ENCODE measurements around the gene E2F4. TPM values are rescaled to one million over a fixed set of nuclear protein-coding genes. Genes with fewer than 3 reads are reported as not detected.
A peak's percentile ranks its signal among the peaks of the same experiment; 100 is the strongest.

The E2F4 gene
- total and polyA plus RNA-seq, 3 donors from 2014 or later, result 72.5 to 126 (median 110) TPM

DNA sequence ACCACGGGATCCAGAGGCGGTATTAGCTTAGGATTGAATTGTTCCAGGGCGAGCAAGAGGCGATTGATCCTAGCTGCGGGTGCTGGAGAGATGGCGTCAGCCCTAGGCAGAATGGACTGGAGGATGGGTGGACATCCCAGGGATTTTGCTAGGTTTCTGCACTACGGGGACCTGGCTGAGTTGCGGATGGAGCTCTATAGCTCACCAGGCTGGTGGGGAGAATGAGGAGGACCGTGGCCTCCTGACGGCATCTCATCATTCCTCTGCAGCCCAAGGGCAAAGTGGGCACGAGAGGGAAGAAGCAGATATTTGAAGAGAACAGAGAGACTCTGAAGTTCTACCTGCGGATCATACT is 35.6 kb downstream of the E2F4 start:
- Histone ChIP-seq H3K36me3 (ENCODE audit: low read depth, missing control alignments) (no peaks in the 10 kb centered on the region), H3K9me3 (no peaks in the 10 kb centered on the region), H3K4me3 (peak overlapping the region; percentile 93 to 97), H3K27me3 (no peaks in the 10 kb centered on the region), H3K27ac (peak overlapping the region in 1 of 2 donors; percentile 53), H3K4me1 (peaks cover 11% of the 10 kb centered on the region)
- WGBS, 2 donors, result 7 to 15% methylated on average over 12 of the region's 12 CpGs
- TF ChIP-seq POLR2A (IDR thresholded peaks at IDR 0.05) (no peak), CTCF (IDR thresholded peaks at IDR 0.05) (no peak)
- DNase-seq, result no peak
- intact Hi-C loops (cut with DNase I; ENCODE audit: low total_unique reads), result no loop called here

GRCh38 chr16:67228034-67228785 is 36.3 kb downstream of the E2F4 start:
- Histone ChIP-seq H3K9me3 (no peaks in the 10 kb centered on the region), H3K4me1 (peaks cover 11% of the 10 kb centered on the region), H3K27ac (no peak overlapping the region), H3K36me3 (ENCODE audit: low read depth, missing control alignments) (no peaks in the 10 kb centered on the region), H3K27me3 (no peaks in the 10 kb centered on the region), H3K4me3 (no peak overlapping the region)
- no peak for TF ChIP-seq CTCF (IDR thresholded peaks at IDR 0.05)
- TF ChIP-seq POLR2A (IDR thresholded peaks at IDR 0.05), result no peak
- WGBS, 2 donors, result 71 to 83% methylated on average over 9 of the region's 9 CpGs
- intact Hi-C loops (cut with DNase I; ENCODE audit: low total_unique reads), result no loop called here
- DNase-seq, result no peak

- TF ChIP-seq CTCF (IDR thresholded peaks at IDR 0.05) (no peak), POLR2A (IDR thresholded peaks at IDR 0.05) (no peak)
- no peak overlapping the region for H3K4me3 ChIP-seq
- H3K36me3 ChIP-seq (ENCODE audit: low read depth, missing control alignments), result no peaks in the 10 kb centered on the region
- intact Hi-C loops (cut with DNase I; ENCODE audit: low total_unique reads), result no loop called here
- H3K4me1 ChIP-seq, result peaks cover 11% of the 10 kb centered on the region
- no peak for DNase-seq
- H3K27me3 ChIP-seq, result no peaks in the 10 kb centered on the region
- 69 to 80% methylated on average over 3 to 9 of the region's 9 CpGs for WGBS, 2 donors
- no peaks in the 10 kb centered on the region for H3K9me3 ChIP-seq
- H3K27ac ChIP-seq, result no peak overlapping the region
Measured at GRCh38 chr16:67228905-67229304, 37.0 kb downstream of the E2F4 start.

GRCh38 chr16:67229906-67230808 is 38.2 kb downstream of the E2F4 start:
- no peak overlapping the region for H3K4me3 ChIP-seq
- H3K4me1 ChIP-seq, result peaks cover 11% of the 10 kb centered on the region
- no peak overlapping the region for H3K27ac ChIP-seq
- intact Hi-C loops (cut with DNase I; ENCODE audit: low total_unique reads), result no loop called here
- 90 to 95% methylated on average over 20 to 32 of the region's 32 CpGs for WGBS, 2 donors
- H3K27me3 ChIP-seq, result no peaks in the 10 kb centered on the region
- H3K36me3 ChIP-seq (ENCODE audit: low read depth, missing control alignments), result no peaks in the 10 kb centered on the region
- H3K9me3 ChIP-seq, result no peaks in the 10 kb centered on the region
- TF ChIP-seq POLR2A (IDR thresholded peaks at IDR 0.05), result no peak
- TF ChIP-seq CTCF (IDR thresholded peaks at IDR 0.05), result no peak
- no peak for DNase-seq

Measured in testis (tissue), 3 donors.